NT2/D1 (cell line): ENCODE measurements around the gene TENM3.

Experiments
- SUZ12 ChIP-seq: IDR thresholded peaks from 2 replicates; pipeline ENCODE4 v1.6.1; 2011; ENCODE audit not compliant: insufficient read length, insufficient read depth; ENCODE audit errors: extremely low read depth
- YY1 ChIP-seq: IDR thresholded peaks from 2 replicates; pipeline ENCODE4 v1.6.1; 2011; ENCODE audit not compliant: insufficient read length, insufficient read depth
- ZNF274 ChIP-seq: IDR thresholded peaks from 2 replicates; pipeline ENCODE4 v1.6.1; 2011; ENCODE audit warnings: mild to moderate bottlenecking, low read depth, low read length

GRCh38 chr4:182320580-182320979, 77.4 kb downstream of the TENM3 start:
- TF ChIP-seq SUZ12 = no peak
- no peak for TF ChIP-seq YY1
- TF ChIP-seq ZNF274 = no peak
